NCI-H128 (cell line): Measurements from ENCODE around the gene TIFAB.

Experiments
- DNase-seq: peaks from one replicate; lab custom pipeline; 2025; ENCODE audit not compliant: unreplicated experiment; lab: John Stamatoyannopoulos, UW

The TIFAB gene

GRCh38 chr5:135429301-135430134 lies 22.6 kb downstream of the TIFAB start:
- peak; percentile 31 for DNase-seq

- no peak for DNase-seq
These were observed 23.6 kb downstream of the TIFAB start for GRCh38 chr5:135428586-135428985.

- no peak for DNase-seq
These were observed 25.8 kb downstream of the TIFAB start for GRCh38 chr5:135426102-135427082.

GRCh38 chr5:135425641-135426040 lies 26.5 kb downstream of the TIFAB start:
- DNase-seq, result no peak

DNA sequence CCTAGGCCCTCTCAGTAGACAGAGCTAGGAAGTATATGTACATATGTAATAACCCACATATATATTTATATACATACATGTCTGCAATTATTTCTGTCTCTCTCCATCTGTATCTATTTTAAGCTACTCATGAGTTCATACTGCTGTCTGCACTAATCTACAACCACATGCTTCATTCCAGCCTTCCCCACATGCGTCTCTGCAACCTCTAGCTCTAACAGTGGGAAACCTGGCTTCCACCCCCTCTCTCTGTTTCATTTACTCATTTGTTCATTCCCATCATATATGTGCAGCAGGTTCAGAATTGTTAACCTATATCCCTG lies 28.3 kb downstream of the TIFAB start:
- DNase-seq, result no peak

- no peak for DNase-seq
These were observed 28.9 kb downstream of the TIFAB start for GRCh38 chr5:135423146-135423845.

GRCh38 chr5:135422419-135422818 lies 29.7 kb downstream of the TIFAB start:
- no peak for DNase-seq

- DNase-seq, result no peak
These were observed 35.1 kb downstream of the TIFAB start for GRCh38 chr5:135417083-135417482.

DNA sequence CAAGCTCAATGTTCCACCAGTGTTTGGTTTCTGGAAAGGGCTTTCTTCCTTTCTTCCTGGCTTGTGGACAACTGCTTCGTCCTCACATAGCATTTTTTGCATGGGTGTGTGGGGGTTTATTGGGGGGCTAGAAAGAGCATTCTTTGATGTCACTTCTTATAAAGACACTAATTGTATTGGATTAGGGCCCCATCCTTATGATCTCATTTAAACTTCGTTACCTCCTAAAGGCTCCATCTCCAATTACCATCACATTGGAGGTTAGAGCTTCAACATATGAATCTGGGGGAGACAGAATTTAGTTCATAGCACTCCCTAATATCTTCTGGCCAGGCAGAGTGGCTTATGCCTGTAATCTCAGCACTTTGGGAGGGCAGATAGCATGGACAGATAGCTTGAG lies 47.1 kb downstream of the TIFAB start:
- no peak for DNase-seq

DNA sequence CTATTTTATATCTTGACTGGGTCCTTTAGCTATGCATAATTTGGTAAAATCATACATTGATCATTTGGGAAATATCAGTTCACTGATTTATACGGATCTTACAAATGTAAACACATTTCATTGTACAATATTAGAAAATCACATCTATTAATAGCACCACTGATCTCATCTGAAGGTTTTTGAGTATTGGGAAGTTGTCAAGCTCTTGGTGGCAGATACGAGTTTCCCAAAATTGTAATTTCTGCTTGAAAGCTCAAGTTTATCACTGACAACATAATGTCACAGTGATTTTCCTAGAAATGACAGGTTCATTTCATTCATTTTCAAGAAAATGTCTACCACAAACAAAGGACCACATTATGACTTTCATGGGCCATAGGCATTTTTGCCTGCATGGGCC lies 50.1 kb downstream of the TIFAB start:
- DNase-seq, result no peak

- no peak for DNase-seq
These were observed 51.3 kb downstream of the TIFAB start for GRCh38 chr5:135400866-135401265.

DNA sequence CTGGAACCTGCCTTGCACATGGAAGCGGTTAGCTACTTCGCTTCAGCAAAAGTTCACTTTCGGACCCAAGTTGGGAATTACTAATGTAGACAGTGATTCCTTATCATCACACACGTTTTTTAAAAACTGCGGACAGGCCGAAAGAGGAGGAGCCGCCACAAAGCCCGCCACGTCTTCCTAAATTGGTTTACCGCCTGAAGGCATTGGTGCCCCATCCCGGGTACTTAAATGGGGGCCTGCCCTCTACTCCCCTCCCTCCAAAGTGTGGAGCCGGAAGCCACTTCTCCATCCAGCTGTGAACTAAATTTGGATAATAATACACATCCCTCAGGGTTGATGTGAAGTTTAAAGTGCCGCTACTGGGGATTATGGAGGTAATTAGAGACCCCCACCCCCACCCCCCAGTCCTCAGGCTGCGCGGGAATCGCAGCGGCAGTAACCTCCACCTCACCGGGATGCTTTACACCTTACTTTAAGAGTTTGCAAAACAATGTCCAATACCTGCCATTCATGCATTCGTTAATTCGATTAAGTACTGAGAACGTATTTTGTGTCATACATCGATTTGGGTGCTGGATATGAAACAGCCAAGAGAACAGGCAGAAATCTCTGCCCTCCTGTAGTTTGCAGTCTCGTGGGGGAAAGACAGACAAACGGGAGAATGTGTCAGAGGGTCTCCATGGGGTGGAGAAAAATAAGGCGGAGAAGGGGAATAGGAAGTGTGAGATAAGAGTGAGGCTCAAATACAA lies 52.2 kb downstream of the TIFAB start:
- no peak for DNase-seq

DNA sequence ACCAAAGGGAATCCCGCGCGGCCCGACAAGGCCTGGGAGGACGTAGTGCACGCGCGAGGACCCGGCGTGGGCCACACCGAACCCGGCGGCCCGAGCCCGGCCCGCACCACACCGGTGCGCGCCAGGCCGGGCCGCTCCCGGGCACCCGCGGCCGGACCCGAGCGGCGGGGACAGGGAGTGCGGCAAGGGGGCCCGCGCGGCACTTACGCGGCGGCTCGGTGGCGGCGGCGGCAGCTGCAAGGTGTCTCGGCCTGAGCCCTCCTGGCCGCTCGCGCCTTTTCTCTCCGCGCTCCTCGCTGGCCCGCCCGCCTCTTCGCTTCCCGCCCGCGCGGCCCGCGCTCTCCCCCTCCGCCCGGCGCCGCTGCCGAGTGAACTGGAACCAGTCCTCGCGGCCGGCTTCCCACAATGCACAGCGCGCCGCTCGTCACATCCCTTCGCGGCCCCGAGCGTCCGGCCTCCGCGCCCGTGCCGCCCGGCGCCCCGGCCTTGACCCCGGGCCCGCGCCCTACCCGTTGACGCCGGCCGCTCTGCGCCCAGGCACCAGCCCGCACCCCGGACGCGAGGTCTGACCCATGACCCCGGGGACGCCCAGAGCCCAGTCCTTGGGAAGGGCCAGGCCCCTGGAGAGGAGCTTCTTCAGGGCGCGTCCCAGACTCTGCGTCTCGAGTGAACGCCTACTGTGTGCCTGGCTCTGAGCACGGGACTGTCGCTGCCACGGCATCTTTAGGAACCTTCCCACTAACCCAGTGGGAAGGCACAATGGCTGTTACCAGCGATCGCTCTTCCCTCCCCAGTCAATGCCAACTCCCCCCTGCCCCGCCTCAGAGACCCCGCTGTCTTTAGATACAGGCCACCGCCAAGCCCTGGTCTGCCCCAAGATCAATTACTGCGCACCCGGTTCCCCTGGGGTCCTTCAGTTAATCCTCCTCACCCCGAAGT lies 53.0 kb downstream of the TIFAB start, which contains the start of gene MACROH2A1:
MACROH2A1 (minus strand) TSS at position 377 of the 939 bp plus-strand sequence. CDS start 10,138 bp downstream, outside the sequence.
- DNase-seq, result peak; percentile 17

GRCh38 chr5:135398160-135398854 lies 53.8 kb downstream of the TIFAB start:
- DNase-seq, result no peak
